GM12892 (cell line): ENCODE data around the gene NAAA.
"Not testable (repeated sequence)": the region's sequence is repeated elsewhere in the genome, so short reads cannot be mapped to it uniquely, and the experiment has no call there.

Experiments
- POLR2A ChIP-seq: IDR thresholded peaks from 2 replicates; pipeline ENCODE4 v1.6.1; 2011; ENCODE audit warnings: low read depth, low read length, control low read depth
- POLR2AphosphoS5 ChIP-seq: IDR thresholded peaks from 2 replicates; pipeline ENCODE4 v1.6.1; 2011; ENCODE audit warnings: low read depth, low read length, control low read depth

- TF ChIP-seq POLR2A, POLR2AphosphoS5: not testable (repeated sequence)
These were observed 17.7 kb upstream of the NAAA start for GRCh38 chr4:75958546-75958945.
